Spleen (tissue), 7 donors: ENCODE data around the gene C19orf25.

ENCODE experiments used
- CTCF ChIP-seq, 11 experiments: fragments of 200-600 bp in 7 of 11; fragments of 450-650 bp in 4 of 11; sonication (generic) in 4 of 11; IDR thresholded peaks in 8 of 11; conservative IDR thresholded peaks in 3 of 11; 1 replicate in 7 of 11; 2 replicates in 4 of 11; pipeline versions ENCODE4 v1.4.0 to v1.8.0; 2016 to 2021; ENCODE audit warnings: antibody characterized with exemption in 11 of 11, inconsistent platforms in 4 of 11, mild to moderate bottlenecking in 1 of 11
- POLR2A ChIP-seq, 3 donors: fragments of 450-650 bp; IDR thresholded peaks; one replicate each; pipeline ENCODE4 v1.5.1; 2017; ENCODE audit warnings: antibody characterized with exemption in 3 of 3, mild to moderate bottlenecking in 1 of 3
- POLR2AphosphoS5 ChIP-seq, 3 donors: sonication (generic); formaldehyde crosslinking; IDR thresholded peaks; one replicate each; pipeline ENCODE4 v1.5.1; 2017; ENCODE audit warnings: antibody characterized with exemption in 3 of 3
- donor health status: DM: no; HTN: no; CAD: no; lungs with moderate emphysema.
- donor health status: DM: no; HTN: no; CAD: no.
- donor health status: DM: no; HTN: no; CAD: no.

DNA sequence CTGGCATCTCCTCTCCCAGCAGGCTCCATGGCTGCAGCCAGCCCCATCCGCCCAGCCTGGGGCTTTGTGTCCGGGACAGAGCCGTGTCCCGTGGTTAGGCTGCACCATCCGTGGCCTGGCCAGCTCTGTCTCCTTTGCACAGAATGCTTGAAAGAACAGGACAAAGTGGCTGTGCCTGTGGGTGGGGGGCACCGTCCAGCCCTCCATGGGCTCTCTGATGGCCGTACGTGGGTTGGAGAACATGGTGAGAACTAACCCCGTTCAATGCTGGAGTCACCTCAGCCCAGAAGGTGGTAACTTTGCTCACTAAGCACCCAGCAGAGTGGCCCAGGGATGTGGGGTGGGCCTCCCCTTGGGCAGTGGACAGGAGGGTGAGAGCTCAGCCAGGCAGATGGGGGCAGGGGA is 38.0 kb downstream of the C19orf25 start:
- no peak for TF ChIP-seq CTCF (IDR thresholded peaks at IDR 0.05 in 8 of 11, conservative IDR thresholded peaks at IDR 0.05 in 3 of 11)
- no peak for TF ChIP-seq POLR2A (IDR thresholded peaks at IDR 0.05)
- TF ChIP-seq POLR2AphosphoS5 (IDR thresholded peaks at IDR 0.05), result peak in 1 of 3 donors; percentile 42
